ENCODE data around the gene RUSF1. TPM values are rescaled to one million over a fixed set of nuclear protein-coding genes. Genes with fewer than 3 reads are reported as not detected.
"Not testable (repeated sequence)": the region's sequence is repeated elsewhere in the genome, so short reads cannot be mapped to it uniquely, and the experiment has no call there.

The RUSF1 gene
- total and polyA plus RNA-seq, 4 donors = 45.0 to 102 (median 65.0) TPM

DNA sequence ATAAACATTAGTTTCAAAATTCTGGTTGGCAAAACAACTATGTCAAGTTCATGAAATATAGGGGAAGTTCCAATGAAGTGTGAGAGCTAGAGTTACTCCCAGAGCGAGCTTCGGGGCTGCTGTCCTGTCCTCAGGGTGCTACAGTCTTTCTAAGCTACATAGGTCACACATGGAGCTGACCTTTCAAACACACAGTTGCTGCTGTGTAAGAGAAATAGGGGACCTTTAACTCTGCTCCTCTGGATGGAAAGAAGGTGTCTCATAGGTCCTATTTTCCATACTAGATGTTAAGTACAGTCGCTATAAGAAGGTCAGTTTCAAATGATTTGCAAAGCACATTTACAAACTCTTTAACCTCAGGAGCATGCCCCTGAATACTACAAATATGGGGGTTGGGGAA, 13.2 kb upstream of the RUSF1 start:
- no peaks in the 10 kb centered on the region for H3K36me3 ChIP-seq (ENCODE audit: control insufficient read depth, insufficient read depth, low read length)
- no peaks in the 10 kb centered on the region for H3K4me1 ChIP-seq (ENCODE audit: control insufficient read depth, insufficient read depth, low read length)
- H3K4me3 ChIP-seq (ENCODE audit: low read depth, low read length) = no peak overlapping the region
- H3K27ac ChIP-seq (ENCODE audit: low read depth, low read length) = no peak overlapping the region
- DNase-seq (ENCODE audit: low read depth in 4 of 6, low spot score in 6 of 6) = no peak
- no peaks in the 10 kb centered on the region for H3K9me3 ChIP-seq (ENCODE audit: control insufficient read depth, insufficient read depth, low read length)
- WGBS (ENCODE audit: insufficient coverage) = 92% methylated on average over 2 of the region's 3 CpGs
- no peaks in the 10 kb centered on the region for H3K27me3 ChIP-seq (ENCODE audit: control insufficient read depth, insufficient read depth, low read length)

GRCh38 chr16:31519759-31520431, 11.7 kb upstream of the RUSF1 start:
- Histone ChIP-seq H3K27me3 (ENCODE audit: control insufficient read depth, insufficient read depth, low read length) (no peaks in the 10 kb centered on the region), H3K9me3 (ENCODE audit: control insufficient read depth, insufficient read depth, low read length) (no peaks in the 10 kb centered on the region), H3K36me3 (ENCODE audit: control insufficient read depth, insufficient read depth, low read length) (no peaks in the 10 kb centered on the region), H3K4me1 (ENCODE audit: control insufficient read depth, insufficient read depth, low read length) (no peaks in the 10 kb centered on the region), H3K4me3 (ENCODE audit: low read depth, low read length) (no peak overlapping the region), H3K27ac (ENCODE audit: low read depth, low read length) (no peak overlapping the region)
- DNase-seq (ENCODE audit: low read depth in 4 of 6, low spot score in 6 of 6) = no peak
- WGBS (ENCODE audit: insufficient coverage) = 39% methylated on average over 2 of the region's 2 CpGs

DNA sequence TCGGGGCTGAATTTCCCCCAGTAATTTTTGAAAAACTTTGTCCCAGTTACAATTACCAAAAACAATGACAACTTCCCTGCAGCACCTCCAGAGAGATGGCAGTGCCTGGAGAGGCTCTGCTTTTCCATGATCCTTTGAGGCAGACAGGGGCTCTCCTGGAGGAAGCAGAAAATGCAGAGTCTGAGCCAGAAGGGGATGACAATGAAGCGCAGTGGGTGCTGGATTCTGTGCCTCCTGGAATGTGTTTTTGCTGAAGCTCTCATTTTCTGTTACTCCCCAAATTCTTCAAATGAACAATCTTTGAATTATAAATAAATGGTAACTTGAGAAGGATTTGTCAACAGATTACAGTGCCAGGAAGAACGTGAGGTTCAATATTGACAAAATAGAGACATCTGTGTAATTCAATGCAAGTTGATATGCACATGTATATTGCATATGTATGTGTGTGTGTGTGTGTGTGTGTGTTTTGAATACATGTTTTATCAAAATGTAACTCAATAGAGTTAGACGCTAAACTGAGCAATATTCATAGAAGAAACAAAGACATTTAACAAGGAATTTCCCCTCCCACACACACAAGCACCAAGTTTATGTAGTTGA, 9.7 kb upstream of the RUSF1 start:
- H3K4me3 ChIP-seq (ENCODE audit: low read depth, low read length) = no peak overlapping the region
- H3K27ac ChIP-seq (ENCODE audit: low read depth, low read length) = no peak overlapping the region
- H3K36me3 ChIP-seq (ENCODE audit: control insufficient read depth, insufficient read depth, low read length) = no peaks in the 10 kb centered on the region
- H3K9me3 ChIP-seq (ENCODE audit: control insufficient read depth, insufficient read depth, low read length) = no peaks in the 10 kb centered on the region
- DNase-seq (ENCODE audit: low read depth in 4 of 6, low spot score in 6 of 6) = no peak
- H3K4me1 ChIP-seq (ENCODE audit: control insufficient read depth, insufficient read depth, low read length) = no peaks in the 10 kb centered on the region
- H3K27me3 ChIP-seq (ENCODE audit: control insufficient read depth, insufficient read depth, low read length) = no peaks in the 10 kb centered on the region
- no CpG with 5 or more reads among the region's 4 CpGs for WGBS (ENCODE audit: insufficient coverage)

DNA sequence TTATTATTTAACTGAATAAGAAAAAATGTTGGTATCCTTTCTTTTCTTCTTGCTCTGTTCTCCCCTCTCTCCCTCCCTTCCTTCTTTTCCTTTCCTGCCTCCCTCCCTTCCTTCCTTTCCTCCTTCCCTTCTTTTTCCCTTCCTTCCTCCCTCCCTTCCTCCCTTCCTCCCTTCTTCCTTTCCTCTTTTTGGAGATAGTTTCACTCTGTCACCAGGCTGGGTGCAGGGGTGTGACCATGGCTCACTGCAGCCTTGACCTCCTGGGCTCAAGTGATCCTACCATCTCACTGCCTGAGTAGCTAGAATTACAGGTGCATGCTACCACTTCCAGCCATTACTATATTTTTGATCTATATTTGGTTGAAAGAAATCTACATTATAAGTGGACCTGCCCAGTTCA, 5.7 kb upstream of the RUSF1 start:
- peaks cover 5% of the 10 kb centered on the region for H3K4me1 ChIP-seq (ENCODE audit: control insufficient read depth, insufficient read depth, low read length)
- no peak overlapping the region for H3K27ac ChIP-seq (ENCODE audit: low read depth, low read length)
- no peak overlapping the region for H3K4me3 ChIP-seq (ENCODE audit: low read depth, low read length)
- DNase-seq (ENCODE audit: low read depth in 4 of 6, low spot score in 6 of 6) = no peak
- H3K9me3 ChIP-seq (ENCODE audit: control insufficient read depth, insufficient read depth, low read length) = no peaks in the 10 kb centered on the region
- H3K27me3 ChIP-seq (ENCODE audit: control insufficient read depth, insufficient read depth, low read length) = no peaks in the 10 kb centered on the region
- no peaks in the 10 kb centered on the region for H3K36me3 ChIP-seq (ENCODE audit: control insufficient read depth, insufficient read depth, low read length)

- no peak for DNase-seq (ENCODE audit: low read depth in 4 of 6, low spot score in 6 of 6)
- Histone ChIP-seq H3K4me3 (ENCODE audit: low read depth, low read length) (no peak overlapping the region), H3K36me3 (ENCODE audit: control insufficient read depth, insufficient read depth, low read length) (no peaks in the 10 kb centered on the region), H3K4me1 (ENCODE audit: control insufficient read depth, insufficient read depth, low read length) (peaks cover 5% of the 10 kb centered on the region), H3K27ac (ENCODE audit: low read depth, low read length) (no peak overlapping the region), H3K27me3 (ENCODE audit: control insufficient read depth, insufficient read depth, low read length) (no peaks in the 10 kb centered on the region), H3K9me3 (ENCODE audit: control insufficient read depth, insufficient read depth, low read length) (no peaks in the 10 kb centered on the region)
- WGBS (ENCODE audit: insufficient coverage) = 85% methylated on average over 5 of the region's 6 CpGs
Measured at GRCh38 chr16:31513126-31513525, 4.9 kb upstream of the RUSF1 start.

DNA sequence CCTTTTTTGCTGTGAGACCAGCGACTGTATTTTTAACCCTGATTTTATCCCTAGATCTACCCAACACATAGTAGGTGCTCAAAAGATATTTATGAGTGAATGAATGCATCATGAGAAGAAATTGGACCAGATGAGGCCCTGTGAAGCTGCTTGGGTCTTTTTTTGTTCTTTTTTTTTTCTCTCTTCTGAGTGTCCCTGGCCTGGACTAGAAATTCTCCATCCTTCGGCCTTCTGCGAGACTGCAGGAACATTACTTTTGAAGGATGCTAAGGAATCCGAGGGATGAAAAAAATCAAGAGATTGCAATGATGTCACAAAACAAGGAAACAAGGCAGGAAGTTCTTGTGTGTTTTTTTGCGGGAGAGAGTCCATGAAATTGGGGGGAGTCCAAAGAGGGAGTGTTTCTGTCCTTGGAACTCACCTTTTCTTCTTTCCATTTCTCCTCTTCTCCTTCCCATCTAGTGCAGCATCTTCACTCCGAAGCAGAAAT, 560 bp upstream of the RUSF1 start:
- peak in 1 of 6 donors; percentile 15 for DNase-seq (ENCODE audit: low read depth in 4 of 6, low spot score in 6 of 6)
- WGBS (ENCODE audit: insufficient coverage) = 32% methylated on average over 4 of the region's 6 CpGs
- no peaks in the 10 kb centered on the region for H3K27me3 ChIP-seq (ENCODE audit: control insufficient read depth, insufficient read depth, low read length)
- H3K9me3 ChIP-seq (ENCODE audit: control insufficient read depth, insufficient read depth, low read length) = no peaks in the 10 kb centered on the region
- peaks cover 17% of the 10 kb centered on the region for H3K4me1 ChIP-seq (ENCODE audit: control insufficient read depth, insufficient read depth, low read length)
- H3K4me3 ChIP-seq (ENCODE audit: low read depth, low read length) = peak overlapping the region; percentile 77
- H3K27ac ChIP-seq (ENCODE audit: low read depth, low read length) = peak overlapping the region; percentile 92
- H3K36me3 ChIP-seq (ENCODE audit: control insufficient read depth, insufficient read depth, low read length) = peaks cover 10% of the 10 kb centered on the region

- Histone ChIP-seq H3K27me3 (ENCODE audit: control insufficient read depth, insufficient read depth, low read length) (no peaks in the 10 kb centered on the region), H3K36me3 (ENCODE audit: control insufficient read depth, insufficient read depth, low read length) (peaks cover 10% of the 10 kb centered on the region), H3K27ac (ENCODE audit: low read depth, low read length) (peak overlapping the region; percentile 82), H3K4me1 (ENCODE audit: control insufficient read depth, insufficient read depth, low read length) (peaks cover 17% of the 10 kb centered on the region), H3K9me3 (ENCODE audit: control insufficient read depth, insufficient read depth, low read length) (no peaks in the 10 kb centered on the region), H3K4me3 (ENCODE audit: low read depth, low read length) (peak overlapping the region; percentile 77)
- 2% methylated on average over 11 of the region's 12 CpGs for WGBS (ENCODE audit: insufficient coverage)
- no peak for DNase-seq (ENCODE audit: low read depth in 4 of 6, low spot score in 6 of 6)
Measured at GRCh38 chr16:31507617-31507928, 618 bp downstream of the RUSF1 start.

GRCh38 chr16:31505483-31505882, 2.7 kb downstream of the RUSF1 start:
- peaks cover 12% of the 10 kb centered on the region for H3K36me3 ChIP-seq (ENCODE audit: control insufficient read depth, insufficient read depth, low read length)
- no CpG with 5 or more reads among the region's 4 CpGs for WGBS (ENCODE audit: insufficient coverage)

GRCh38 chr16:31504159-31504558, 4.0 kb downstream of the RUSF1 start:
- Histone ChIP-seq H3K27ac (ENCODE audit: low read depth, low read length) (no peak overlapping the region), H3K4me1 (ENCODE audit: control insufficient read depth, insufficient read depth, low read length) (peaks cover 12% of the 10 kb centered on the region), H3K9me3 (ENCODE audit: control insufficient read depth, insufficient read depth, low read length) (no peaks in the 10 kb centered on the region), H3K4me3 (ENCODE audit: low read depth, low read length) (no peak overlapping the region), H3K36me3 (ENCODE audit: control insufficient read depth, insufficient read depth, low read length) (peaks cover 23% of the 10 kb centered on the region), H3K27me3 (ENCODE audit: control insufficient read depth, insufficient read depth, low read length) (no peaks in the 10 kb centered on the region)
- no peak for DNase-seq (ENCODE audit: low read depth in 4 of 6, low spot score in 6 of 6)
- 98% methylated on average over 5 of the region's 8 CpGs for WGBS (ENCODE audit: insufficient coverage)

More at GRCh38 chr16:31505483-31505882, 2.7 kb downstream of the RUSF1 start:
- no peaks in the 10 kb centered on the region for H3K27me3 ChIP-seq (ENCODE audit: control insufficient read depth, insufficient read depth, low read length)
- no peaks in the 10 kb centered on the region for H3K9me3 ChIP-seq (ENCODE audit: control insufficient read depth, insufficient read depth, low read length)
- no peak overlapping the region for H3K27ac ChIP-seq (ENCODE audit: low read depth, low read length)
- DNase-seq (ENCODE audit: low read depth in 4 of 6, low spot score in 6 of 6) = no peak
- peaks cover 17% of the 10 kb centered on the region for H3K4me1 ChIP-seq (ENCODE audit: control insufficient read depth, insufficient read depth, low read length)
- H3K4me3 ChIP-seq (ENCODE audit: low read depth, low read length) = no peak overlapping the region

DNA sequence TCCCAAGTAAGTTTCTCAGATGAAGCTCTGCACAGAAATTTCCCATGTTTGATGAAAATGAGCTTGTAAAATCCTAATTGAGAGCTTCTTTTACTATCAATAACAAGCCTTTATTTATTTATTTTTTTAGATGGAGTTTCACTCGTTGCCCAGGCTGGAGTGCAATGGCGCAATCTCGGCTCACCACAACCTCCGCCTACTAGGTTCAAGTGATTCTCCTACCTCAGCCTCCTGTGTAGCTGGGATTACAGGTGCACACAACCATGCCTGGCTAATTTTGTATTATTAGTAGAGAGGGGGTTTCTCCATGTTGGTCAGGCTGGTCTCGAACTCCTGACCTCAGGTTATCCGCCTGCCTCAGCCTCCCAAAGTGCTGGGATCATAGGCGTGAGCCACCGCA, 4.6 kb downstream of the RUSF1 start:
- not testable (repeated sequence) for H3K27me3 ChIP-seq (ENCODE audit: control insufficient read depth, insufficient read depth, low read length); DNase-seq (ENCODE audit: low read depth in 4 of 6, low spot score in 6 of 6); H3K9me3 ChIP-seq (ENCODE audit: control insufficient read depth, insufficient read depth, low read length); H3K27ac ChIP-seq (ENCODE audit: low read depth, low read length); H3K4me3 ChIP-seq (ENCODE audit: low read depth, low read length)
- Histone ChIP-seq H3K4me1 (ENCODE audit: control insufficient read depth, insufficient read depth, low read length) (peaks cover 12% of the 10 kb centered on the region), H3K36me3 (ENCODE audit: control insufficient read depth, insufficient read depth, low read length) (peaks cover 29% of the 10 kb centered on the region)
- WGBS (ENCODE audit: insufficient coverage) = 97% methylated on average over 4 of the region's 8 CpGs
